Hepatocyte (in vitro differentiated cells): ENCODE results near the gene IL1RAPL1. TPM values are rescaled to one million over a fixed set of nuclear protein-coding genes. Genes with fewer than 3 reads are reported as not detected.

Experiments
- DNase-seq: peaks from one replicate; pipeline ENCODE4 v3.0.0-alpha.2; 2016; ENCODE audit warnings: low spot score
- H2AFZ ChIP-seq: fragments of 200-600 bp; sonication (generic); 2 replicates; pipeline ENCODE4 v1.6.0; 2016; ENCODE audit warnings: antibody characterized with exemption, mild to moderate bottlenecking
- H3K27ac ChIP-seq: fragments of 200-600 bp; sonication (generic); 2 replicates; pipeline ENCODE4 v1.5.1; 2016; ENCODE audit warnings: mild to moderate bottlenecking
- H3K27me3 ChIP-seq: fragments of 200-600 bp; sonication (generic); 2 replicates; pipeline ENCODE4 v1.6.1; 2016
- H3K36me3 ChIP-seq: fragments of 200-600 bp; sonication (generic); replicated peaks from 2 replicates; pipeline ENCODE4 v1.5.1; 2016; ENCODE audit warnings: low read depth; ENCODE audit not compliant: insufficient read depth
- H3K4me1 ChIP-seq: fragments of 200-600 bp; sonication (generic); 2 replicates; pipeline ENCODE4 v1.5.1; 2016; ENCODE audit warnings: mild to moderate bottlenecking, moderate library complexity; ENCODE audit not compliant: insufficient read depth
- H3K4me2 ChIP-seq: fragments of 200-600 bp; sonication (generic); 2 replicates; pipeline ENCODE4 v1.6.0; 2016
- H3K4me3 ChIP-seq: fragments of 200-600 bp; sonication (generic); 2 replicates; pipeline ENCODE4 v1.5.1; 2016; ENCODE audit warnings: mild to moderate bottlenecking
- H3K79me2 ChIP-seq: fragments of 200-600 bp; sonication (generic); 2 replicates; pipeline ENCODE4 v1.6.0; 2017; ENCODE audit warnings: mild to moderate bottlenecking
- H3K9me2 ChIP-seq: fragments of 200-600 bp; sonication (generic); replicated peaks from 2 replicates; pipeline ENCODE4 v1.6.0; 2017; ENCODE audit warnings: mild to moderate bottlenecking; ENCODE audit not compliant: insufficient read depth
- H3K9me3 ChIP-seq: fragments of 200-600 bp; sonication (generic); 2 replicates; pipeline ENCODE4 v1.5.1; 2016; ENCODE audit warnings: low read depth, mild to moderate bottlenecking
- H4K20me1 ChIP-seq: fragments of 200-600 bp; sonication (generic); 2 replicates; pipeline ENCODE4 v1.6.0; 2016; ENCODE audit warnings: mild to moderate bottlenecking; ENCODE audit not compliant: insufficient read depth, poor library complexity, severe bottlenecking
- EZH2 ChIP-seq: fragments of 200-600 bp; sonication (generic); IDR thresholded peaks from 2 replicates; pipeline ENCODE4 v1.6.1; 2016; ENCODE audit warnings: antibody characterized with exemption, mild to moderate bottlenecking, borderline replicate concordance
- EZH2phosphoT487 ChIP-seq: fragments of 200-600 bp; sonication (generic); IDR thresholded peaks from one replicate; pipeline ENCODE4 v1.6.1; 2018; ENCODE audit warnings: antibody characterized with exemption, mild to moderate bottlenecking, low read depth, moderate library complexity; ENCODE audit not compliant: unreplicated experiment, severe bottlenecking
- WGBS: methylation state at CpG from one replicate; pipeline ENCODE4 v1.1.6; 2016; ENCODE audit warnings: low lambda C conversion rate; ENCODE audit errors: missing lambda C conversion rate; 5-methylcytosine and 5-hydroxymethylcytosine counted together
- polyA plus RNA-seq: library from polyadenylated mRNA; unstranded; fragments of >200 nt; fragmentation: Nextera tagmentation; extraction: Ambion mirVana; gene quantifications from 2 replicates; pipeline ENCODE4 v1.2.1, GENCODE V29; 2016
- total RNA-seq: library from RNA; depleted of rRNA; stranded (reverse); fragments of >200 nt; gene quantifications from 2 replicates; pipeline ENCODE4 v1.2.3, GENCODE V29; 2014
- TF ChIP-seq, protein P1 (sequence below): fragments of 200-600 bp; sonication (generic); IDR thresholded peaks from 2 replicates; pipeline ENCODE4 v1.5.1; 2016; ENCODE audit warnings: antibody characterized with exemption, mild to moderate bottlenecking; ENCODE audit not compliant: poor library complexity

IL1RAPL1 gene
- total and polyA plus RNA-seq, 2 experiments from 2014 or later = 0.89 to 2.7 TPM

DNA sequence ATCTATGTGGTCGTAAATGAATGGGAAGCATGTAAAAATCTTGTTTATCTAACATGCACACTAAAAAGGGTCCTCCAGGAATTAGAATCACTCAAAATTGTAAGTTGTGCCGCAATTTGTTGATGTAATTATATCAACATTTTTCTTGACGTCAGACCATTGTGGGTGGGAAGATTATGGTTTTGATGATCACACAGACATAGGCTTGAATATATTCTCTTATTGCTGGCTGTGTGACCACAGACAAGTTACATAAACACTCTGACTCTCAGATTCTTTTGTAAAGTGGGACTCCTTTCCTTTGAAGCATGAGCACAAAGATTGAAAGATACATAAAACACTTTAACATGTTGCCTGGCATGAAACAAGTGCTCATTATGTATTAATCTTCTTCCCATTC is 51.5 kb downstream of the IL1RAPL1 start:
- Histone ChIP-seq H3K36me3 (no peaks in the 10 kb centered on the region), H3K9me3 (no peaks in the 10 kb centered on the region), H3K4me2 (no peak overlapping the region), H2AFZ (no peak overlapping the region), H3K27ac (no peak overlapping the region), H3K27me3 (no peaks in the 10 kb centered on the region), H4K20me1 (no peaks in the 10 kb centered on the region), H3K4me1 (no peaks in the 10 kb centered on the region), H3K79me2 (no peaks in the 10 kb centered on the region), H3K9me2 (no peaks in the 10 kb centered on the region), H3K4me3 (no peak overlapping the region)
- no peak for DNase-seq
- WGBS = 72% methylated on average over 3 of the region's 3 CpGs
- no peak for TF ChIP-seq EZH2phosphoT487
- TF ChIP-seq, protein P1, sequence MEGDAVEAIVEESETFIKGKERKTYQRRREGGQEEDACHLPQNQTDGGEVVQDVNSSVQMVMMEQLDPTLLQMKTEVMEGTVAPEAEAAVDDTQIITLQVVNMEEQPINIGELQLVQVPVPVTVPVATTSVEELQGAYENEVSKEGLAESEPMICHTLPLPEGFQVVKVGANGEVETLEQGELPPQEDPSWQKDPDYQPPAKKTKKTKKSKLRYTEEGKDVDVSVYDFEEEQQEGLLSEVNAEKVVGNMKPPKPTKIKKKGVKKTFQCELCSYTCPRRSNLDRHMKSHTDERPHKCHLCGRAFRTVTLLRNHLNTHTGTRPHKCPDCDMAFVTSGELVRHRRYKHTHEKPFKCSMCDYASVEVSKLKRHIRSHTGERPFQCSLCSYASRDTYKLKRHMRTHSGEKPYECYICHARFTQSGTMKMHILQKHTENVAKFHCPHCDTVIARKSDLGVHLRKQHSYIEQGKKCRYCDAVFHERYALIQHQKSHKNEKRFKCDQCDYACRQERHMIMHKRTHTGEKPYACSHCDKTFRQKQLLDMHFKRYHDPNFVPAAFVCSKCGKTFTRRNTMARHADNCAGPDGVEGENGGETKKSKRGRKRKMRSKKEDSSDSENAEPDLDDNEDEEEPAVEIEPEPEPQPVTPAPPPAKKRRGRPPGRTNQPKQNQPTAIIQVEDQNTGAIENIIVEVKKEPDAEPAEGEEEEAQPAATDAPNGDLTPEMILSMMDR = no peak
- TF ChIP-seq EZH2 = no peak

GRCh38 chrX:28639451-28639850 is 52.2 kb downstream of the IL1RAPL1 start:
- Histone ChIP-seq H3K9me3 (no peaks in the 10 kb centered on the region), H3K9me2 (no peaks in the 10 kb centered on the region), H3K4me1 (no peaks in the 10 kb centered on the region), H3K4me2 (no peak overlapping the region), H3K79me2 (no peaks in the 10 kb centered on the region), H4K20me1 (no peaks in the 10 kb centered on the region), H3K27me3 (no peaks in the 10 kb centered on the region), H3K27ac (no peak overlapping the region), H2AFZ (no peak overlapping the region), H3K36me3 (no peaks in the 10 kb centered on the region), H3K4me3 (no peak overlapping the region)
- WGBS = 55% methylated on average over 2 of the region's 2 CpGs
- DNase-seq = no peak
- TF ChIP-seq EZH2phosphoT487 (no peak), EZH2 (no peak)
- TF ChIP-seq, protein P1 = no peak

- TF ChIP-seq EZH2 = no peak
- TF ChIP-seq, protein P1 = no peak
- TF ChIP-seq EZH2phosphoT487 = no peak
- no peak overlapping the region for H3K4me3 ChIP-seq
- no peaks in the 10 kb centered on the region for H3K79me2 ChIP-seq
- DNase-seq = no peak
- H4K20me1 ChIP-seq = no peaks in the 10 kb centered on the region
- no peaks in the 10 kb centered on the region for H3K36me3 ChIP-seq
- no peaks in the 10 kb centered on the region for H3K4me1 ChIP-seq
- no peaks in the 10 kb centered on the region for H3K9me3 ChIP-seq
- no peaks in the 10 kb centered on the region for H3K9me2 ChIP-seq
- no peak overlapping the region for H3K4me2 ChIP-seq
- no peaks in the 10 kb centered on the region for H3K27me3 ChIP-seq
- no peak overlapping the region for H3K27ac ChIP-seq
- WGBS = 65% methylated on average over 3 of the region's 3 CpGs
- no peak overlapping the region for H2AFZ ChIP-seq
These were observed 62.3 kb downstream of the IL1RAPL1 start for GRCh38 chrX:28649541-28649940.

- Histone ChIP-seq H3K4me3 (no peak overlapping the region), H3K4me1 (no peaks in the 10 kb centered on the region)
These were observed 63.9 kb downstream of the IL1RAPL1 start for GRCh38 chrX:28651186-28651585.

More at GRCh38 chrX:28651186-28651585, 63.9 kb downstream of the IL1RAPL1 start:
- Histone ChIP-seq H3K79me2 (no peaks in the 10 kb centered on the region), H3K9me2 (no peaks in the 10 kb centered on the region), H3K27me3 (no peaks in the 10 kb centered on the region), H3K36me3 (no peaks in the 10 kb centered on the region), H3K9me3 (no peaks in the 10 kb centered on the region), H3K27ac (no peak overlapping the region), H4K20me1 (no peaks in the 10 kb centered on the region), H3K4me2 (no peak overlapping the region), H2AFZ (no peak overlapping the region)
- TF ChIP-seq EZH2 = no peak
- TF ChIP-seq EZH2phosphoT487 = no peak
- TF ChIP-seq, protein P1 = no peak
- 39% methylated on average over 1 of the region's 1 CpG for WGBS
- no peak for DNase-seq
